ENCODE data around the gene DCXR.

The DCXR gene

GRCh38 chr17:81994593-81995462 is 42.7 kb downstream of the DCXR start:
- no peak for DNase-seq

- DNase-seq, result no peak
These were observed 43.5 kb downstream of the DCXR start for GRCh38 chr17:81993729-81994592.

GRCh38 chr17:81992306-81993102 is 45.0 kb downstream of the DCXR start:
- no peak for DNase-seq

- no peak for DNase-seq
These were observed 45.7 kb downstream of the DCXR start for GRCh38 chr17:81991684-81992305.

GRCh38 chr17:81990836-81991683 is 46.4 kb downstream of the DCXR start:
- DNase-seq, result no peak

- no peak for DNase-seq
These were observed 50.2 kb downstream of the DCXR start for GRCh38 chr17:81987161-81987770.

- no peak for DNase-seq
These were observed 50.9 kb downstream of the DCXR start for GRCh38 chr17:81986606-81987005.

Measured in NCI-H345 (cell line).